GM06990 (cell line): ENCODE measurements around the gene LENG8.
"Not testable (repeated sequence)": the region's sequence is repeated elsewhere in the genome, so short reads cannot be mapped to it uniquely, and the experiment has no call there.

ENCODE experiments used
- DNase-seq: peaks from one replicate; pipeline ENCODE4 v3.0.0-alpha.2; 2011; ENCODE audit not compliant: insufficient read length; ENCODE audit errors: extremely low read depth
- H3K27me3 ChIP-seq: replicated peaks from 2 replicates; pipeline ENCODE4 v1.6.0; 2011; ENCODE audit warnings: low read length; ENCODE audit not compliant: control insufficient read depth, insufficient read depth
- H3K36me3 ChIP-seq: 2 replicates; pipeline ENCODE4 v1.5.1; 2011; ENCODE audit warnings: low read length; ENCODE audit not compliant: control insufficient read depth, insufficient read depth
- H3K4me3 ChIP-seq: replicated peaks from 2 replicates; pipeline ENCODE4 v1.5.1; 2011; ENCODE audit warnings: low read depth, mild to moderate bottlenecking, control low read depth, low read length
- CTCF ChIP-seq: IDR thresholded peaks from 2 replicates; pipeline ENCODE4 v1.5.1; 2011; ENCODE audit warnings: low read length, control low read depth, mild to moderate bottlenecking, inconsistent platforms; ENCODE audit not compliant: insufficient read depth, poor library complexity, severe bottlenecking

Gene LENG8

GRCh38 chr19:54493967-54494585, 45.1 kb downstream of the LENG8 start:
- Histone ChIP-seq H3K36me3 (no peaks in the 10 kb centered on the region), H3K27me3 (no peaks in the 10 kb centered on the region), H3K4me3 (no peak overlapping the region)
- no peak for TF ChIP-seq CTCF
- DNase-seq, result no peak

GRCh38 chr19:54495284-54495683, 46.3 kb downstream of the LENG8 start:
- H3K36me3 ChIP-seq, H3K4me3 ChIP-seq, DNase-seq, H3K27me3 ChIP-seq: not testable (repeated sequence)

- not testable (repeated sequence) for H3K36me3 ChIP-seq, H3K4me3 ChIP-seq, DNase-seq, H3K27me3 ChIP-seq
Measured at GRCh38 chr19:54497747-54498450, 48.9 kb downstream of the LENG8 start.

GRCh38 chr19:54498451-54498772, 49.4 kb downstream of the LENG8 start:
- H3K4me3 ChIP-seq, H3K36me3 ChIP-seq, DNase-seq, H3K27me3 ChIP-seq: not testable (repeated sequence)

- H3K4me3 ChIP-seq, result no peak within 1 kb of the TSS
- no peak for DNase-seq
- H3K27me3 ChIP-seq, result no peaks in the 10 kb centered on the region
- no peak for TF ChIP-seq CTCF
- H3K36me3 ChIP-seq, result no peaks in the 10 kb centered on the region
Measured at GRCh38 chr19:54502518-54503048, 53.6 kb downstream of the LENG8 start, which contains the start of gene LAIR2. Gene LAIR2 (plus strand): TSS chr19:54502831. CDS start chr19:54502919, 88 bp downstream.

- not testable (repeated sequence) for H3K36me3 ChIP-seq, H3K27me3 ChIP-seq, H3K4me3 ChIP-seq, DNase-seq
Measured at GRCh38 chr19:54505542-54505941, 56.5 kb downstream of the LENG8 start.

- no peak overlapping the region for H3K4me3 ChIP-seq
- no peak for TF ChIP-seq CTCF
- H3K36me3 ChIP-seq, result no peaks in the 10 kb centered on the region
- no peak for DNase-seq
- no peaks in the 10 kb centered on the region for H3K27me3 ChIP-seq
Measured at GRCh38 chr19:54506079-54506478, 57.1 kb downstream of the LENG8 start.

- H3K36me3 ChIP-seq, DNase-seq, H3K4me3 ChIP-seq, H3K27me3 ChIP-seq: not testable (repeated sequence)
Measured at GRCh38 chr19:54507038-54507717, 58.2 kb downstream of the LENG8 start.
